OCI-LY1 (cell line): Measurements from ENCODE around the gene ALX4.

ENCODE experiments used
- H2AFZ ChIP-seq: fragments of 200-600 bp; sonication (generic), shearing (Covaris generic); 2 replicates; pipeline ENCODE4 v1.6.0; 2014; ENCODE audit warnings: antibody characterized with exemption, mild to moderate bottlenecking, low read length
- H3F3A ChIP-seq: fragments of 200-600 bp; sonication (generic), shearing (Covaris generic); 2 replicates; pipeline ENCODE4 v1.6.0; 2014; ENCODE audit warnings: mild to moderate bottlenecking, antibody characterized with exemption, low read length, moderate library complexity; ENCODE audit not compliant: insufficient read depth
- H3K27ac ChIP-seq: fragments of 200-600 bp; sonication (generic); 2 replicates; pipeline ENCODE4 v1.5.1; 2014; ENCODE audit warnings: low read length, mixed run types, mild to moderate bottlenecking, low read depth; ENCODE audit not compliant: poor library complexity, severe bottlenecking
- H3K27me3 ChIP-seq: fragments of 200-600 bp; sonication (generic); 2 replicates; pipeline ENCODE4 v1.6.0; 2014; ENCODE audit warnings: antibody characterized with exemption, mild to moderate bottlenecking, low read length, moderate library complexity; ENCODE audit not compliant: insufficient read depth
- H3K36me3 ChIP-seq: fragments of 200-600 bp; sonication (generic); 2 replicates; pipeline ENCODE4 v1.6.1; 2014; ENCODE audit warnings: mild to moderate bottlenecking, antibody characterized with exemption, low read length, moderate library complexity, mixed read lengths; ENCODE audit not compliant: insufficient read depth
- H3K4me1 ChIP-seq: fragments of 200-600 bp; sonication (generic); 2 replicates; pipeline ENCODE4 v1.5.1; 2014; ENCODE audit warnings: mild to moderate bottlenecking, low read length, moderate library complexity; ENCODE audit not compliant: insufficient read depth, severe bottlenecking
- H3K4me2 ChIP-seq: fragments of 200-600 bp; sonication (generic), shearing (Covaris generic); 2 replicates; pipeline ENCODE4 v1.6.1; 2014; ENCODE audit warnings: low read length
- H3K4me3 ChIP-seq: fragments of 200-600 bp; sonication (generic); 2 replicates; pipeline ENCODE4 v1.5.1; 2014; ENCODE audit warnings: low read length, low read depth, mild to moderate bottlenecking, mixed read lengths; ENCODE audit not compliant: poor library complexity, severe bottlenecking
- H3K79me2 ChIP-seq: fragments of 200-600 bp; shearing (Covaris generic); 2 replicates; pipeline ENCODE4 v1.6.1; 2016; ENCODE audit warnings: mixed run types, low read length, mixed read lengths; ENCODE audit not compliant: insufficient read depth
- H3K9ac ChIP-seq: fragments of 200-600 bp; sonication (generic), shearing (Covaris generic); 2 replicates; pipeline ENCODE4 v1.6.1; 2014; ENCODE audit warnings: mild to moderate bottlenecking, low read length, mixed read lengths
- H3K9me2 ChIP-seq: fragments of 200-600 bp; sonication (generic), shearing (Covaris generic); 2 replicates; pipeline ENCODE4 v1.6.1; 2014; ENCODE audit warnings: low read depth, mild to moderate bottlenecking, low read length, mixed read lengths
- H3K9me3 ChIP-seq: fragments of 200-600 bp; shearing (Covaris generic); 2 replicates; pipeline ENCODE4 v1.6.1; 2014; ENCODE audit warnings: low read length, mixed read lengths
- H4K20me1 ChIP-seq: fragments of 200-600 bp; sonication (generic), shearing (Covaris generic); 2 replicates; pipeline ENCODE4 v1.6.0; 2016; ENCODE audit warnings: mild to moderate bottlenecking, low read length; ENCODE audit not compliant: insufficient read depth
- CTCF ChIP-seq: fragments of 200-600 bp; sonication (generic), shearing (Covaris generic); IDR thresholded peaks from 2 replicates; pipeline ENCODE4 v1.5.1; 2017; ENCODE audit warnings: mild to moderate bottlenecking, antibody characterized with exemption, low read length, moderate library complexity, mixed read lengths
- EZH2 ChIP-seq: fragments of 200-600 bp; sonication (generic), shearing (Covaris generic); IDR thresholded peaks from 2 replicates; pipeline ENCODE4 v1.8.0; 2017; ENCODE audit warnings: borderline replicate concordance, mixed run types, mild to moderate bottlenecking, antibody characterized with exemption, low read length, moderate library complexity, mixed read lengths

Gene ALX4

GRCh38 chr11:44339530-44339883 is 29.6 kb upstream of the ALX4 start:
- H3K4me2 ChIP-seq, result no peak overlapping the region
- no peak overlapping the region for H2AFZ ChIP-seq
- H4K20me1 ChIP-seq, result no peaks in the 10 kb centered on the region
- H3K4me1 ChIP-seq, result no peaks in the 10 kb centered on the region
- H3K9me3 ChIP-seq, result no peaks in the 10 kb centered on the region
- no peak overlapping the region for H3K27ac ChIP-seq
- H3K9me2 ChIP-seq, result no peaks in the 10 kb centered on the region
- H3K4me3 ChIP-seq, result no peak overlapping the region
- no peak overlapping the region for H3K9ac ChIP-seq
- TF ChIP-seq EZH2, result no peak
- no peak for TF ChIP-seq CTCF
- H3K27me3 ChIP-seq, result peaks cover 12% of the 10 kb centered on the region; the same call in 1 of the 2 replicates
- no peaks in the 10 kb centered on the region for H3K79me2 ChIP-seq
- H3F3A ChIP-seq, result no peaks in the 10 kb centered on the region
- H3K36me3 ChIP-seq, result no peaks in the 10 kb centered on the region

- no peaks in the 10 kb centered on the region for H4K20me1 ChIP-seq
- H3K27me3 ChIP-seq, result peaks cover 12% of the 10 kb centered on the region; the same call in 1 of the 2 replicates
- H2AFZ ChIP-seq, result no peak overlapping the region
These were observed 29.0 kb upstream of the ALX4 start for GRCh38 chr11:44338698-44339529.

GRCh38 chr11:44338026-44338425 is 28.1 kb upstream of the ALX4 start:
- Histone ChIP-seq H3K36me3 (no peaks in the 10 kb centered on the region), H3K79me2 (no peaks in the 10 kb centered on the region), H3K9me3 (no peaks in the 10 kb centered on the region), H3K9me2 (no peaks in the 10 kb centered on the region), H3K27ac (no peak overlapping the region), H3K27me3 (peaks cover 12% of the 10 kb centered on the region; the same call in 1 of the 2 replicates), H3F3A (no peaks in the 10 kb centered on the region), H3K9ac (no peak overlapping the region), H2AFZ (no peak overlapping the region), H4K20me1 (no peaks in the 10 kb centered on the region), H3K4me2 (no peak overlapping the region), H3K4me3 (no peak overlapping the region), H3K4me1 (no peaks in the 10 kb centered on the region)
- TF ChIP-seq CTCF (no peak), EZH2 (no peak)

More at GRCh38 chr11:44338698-44339529, 29.0 kb upstream of the ALX4 start:
- Histone ChIP-seq H3K9me3 (no peaks in the 10 kb centered on the region), H3F3A (no peaks in the 10 kb centered on the region), H3K4me2 (no peak overlapping the region), H3K9me2 (no peaks in the 10 kb centered on the region), H3K27ac (no peak overlapping the region), H3K4me1 (no peaks in the 10 kb centered on the region), H3K79me2 (no peaks in the 10 kb centered on the region), H3K9ac (no peak overlapping the region), H3K4me3 (no peak overlapping the region), H3K36me3 (no peaks in the 10 kb centered on the region)
- no peak for TF ChIP-seq CTCF
- TF ChIP-seq EZH2, result no peak
